HEK293 (cell line): ENCODE data around the gene MTRFR.
A peak's percentile ranks its signal among the peaks of the same experiment; 100 is the strongest.
"Not testable (repeated sequence)": the region's sequence is repeated elsewhere in the genome, so short reads cannot be mapped to it uniquely, and the experiment has no call there.

ENCODE experiments used
- CTCF ChIA-PET: fragments of 350-600 bp; formaldehyde crosslinking; extraction: SDS; loops from one replicate; lab custom pipeline; 2021; ENCODE audit warnings: antibody characterized with exemption; lab: Yijun Ruan, JAX
- POLR2A ChIA-PET: fragments of 300-600 bp; formaldehyde crosslinking; extraction: SDS; loops from one replicate; lab custom pipeline; 2020; ENCODE audit warnings: antibody characterized with exemption, inconsistent platforms; lab: Yijun Ruan, JAX
- H3K27ac ChIP-seq: fragments of 200-500 bp; sonication (Bioruptor generic); 2 replicates; pipeline ENCODE4 v1.5.1; 2014; ENCODE audit warnings: low read depth, low read length, control low read depth, inconsistent platforms; ENCODE audit errors: extremely low read depth
- H3K36me3 ChIP-seq, 2 experiments: fragments of 200-500 bp in 1 of 2; sonication (Bioruptor generic) in 1 of 2; 1 replicate in 1 of 2; 2 replicates in 1 of 2; pipeline ENCODE4 v1.5.1; 2014 to 2017; ENCODE audit warnings: inconsistent platforms in 2 of 2, low read length in 2 of 2; ENCODE audit not compliant: control insufficient read depth in 2 of 2, insufficient read depth in 1 of 2
- H3K4me1 ChIP-seq: fragments of 200-500 bp; sonication (Bioruptor generic); 2 replicates; pipeline ENCODE4 v1.5.1; 2014; ENCODE audit warnings: mild to moderate bottlenecking, low read length, inconsistent platforms; ENCODE audit not compliant: control insufficient read depth, insufficient read depth
- H3K4me3 ChIP-seq: 2 replicates; pipeline ENCODE4 v1.5.1; 2011; ENCODE audit warnings: low read depth, mild to moderate bottlenecking, control low read depth, low read length, moderate library complexity
- H3K9me3 ChIP-seq: fragments of 200-500 bp; sonication (Bioruptor generic); 2 replicates; pipeline ENCODE4 v1.5.1; 2014; ENCODE audit warnings: low read depth, low read length, inconsistent platforms; ENCODE audit not compliant: control insufficient read depth, insufficient read depth
- GLIS1 ChIP-seq: fragments of 450-650 bp; formaldehyde crosslinking; IDR thresholded peaks from 2 replicates; pipeline ENCODE4 v1.5.1; 2016; ENCODE audit warnings: missing biosample characterization, missing genetic modification characterization
- KLF7 ChIP-seq: fragments of 450-650 bp; formaldehyde crosslinking; IDR thresholded peaks from 2 replicates; pipeline ENCODE4 v1.5.1; 2016; ENCODE audit warnings: missing biosample characterization, missing genetic modification characterization, borderline replicate concordance
- MEIS1 ChIP-seq: sonication (generic); formaldehyde crosslinking; IDR thresholded peaks from 2 replicates; pipeline ENCODE4 v1.8.1; 2022; ENCODE audit warnings: missing genetic modification reagents, mild to moderate bottlenecking, borderline replicate concordance
- OSR2 ChIP-seq: fragments of 450-650 bp; formaldehyde crosslinking; IDR thresholded peaks from 2 replicates; pipeline ENCODE4 v1.5.1; 2016; ENCODE audit warnings: missing biosample characterization, missing genetic modification characterization
- PRDM6 ChIP-seq: fragments of 450-650 bp; formaldehyde crosslinking; IDR thresholded peaks from 2 replicates; pipeline ENCODE4 v1.5.1; 2017; ENCODE audit warnings: missing biosample characterization, missing genetic modification characterization
- ZNF19 ChIP-seq: fragments of 450-650 bp; formaldehyde crosslinking; IDR thresholded peaks from 2 replicates; pipeline ENCODE4; 2016; ENCODE audit warnings: missing biosample characterization, missing genetic modification characterization, low read depth
- ZNF221 ChIP-seq: fragments of 450-650 bp; formaldehyde crosslinking; IDR thresholded peaks from 2 replicates; pipeline ENCODE4 v1.5.1; 2017; ENCODE audit warnings: missing biosample characterization, missing genetic modification characterization, borderline replicate concordance
- ZNF302 ChIP-seq: fragments of 450-650 bp; formaldehyde crosslinking; IDR thresholded peaks from 2 replicates; pipeline ENCODE4 v1.5.1; 2016; ENCODE audit warnings: missing biosample characterization, missing genetic modification characterization, low read depth
- ZNF362 ChIP-seq: fragments of 450-650 bp; formaldehyde crosslinking; IDR thresholded peaks from 2 replicates; pipeline ENCODE4 v1.5.1; 2016; ENCODE audit warnings: missing biosample characterization, missing genetic modification characterization
- ZNF514 ChIP-seq: fragments of 450-650 bp; formaldehyde crosslinking; IDR thresholded peaks from 2 replicates; pipeline ENCODE4 v1.5.1; 2016; ENCODE audit warnings: missing biosample characterization, missing genetic modification characterization
- ZSCAN5A ChIP-seq: fragments of 450-650 bp; formaldehyde crosslinking; IDR thresholded peaks from 2 replicates; pipeline ENCODE4 v1.5.1; 2016; ENCODE audit warnings: missing biosample characterization, missing genetic modification characterization

Gene MTRFR

GRCh38 chr12:123206794-123207193 is 26.4 kb upstream of the MTRFR start:
- TF ChIP-seq ZNF362 (tag by site-specific recombination) (peak; percentile 47; the same call in 1 of the 2 replicates), GLIS1 (tag by site-specific recombination) (peak; percentile 79; the same call in 1 of the 2 replicates)
- H3K4me3 ChIP-seq, H3K9me3 ChIP-seq, H3K4me1 ChIP-seq, H3K27ac ChIP-seq: not testable (repeated sequence)
- H3K36me3 ChIP-seq: peaks cover 79 to 85% of the 10 kb centered on the region in 2 experiments
- POLR2A ChIA-PET: interaction anchor here (1.9 kb wide), 1 partner anchor 26 kb away, joined by 8 read pairs; the partner anchor contains the start of gene MPHOSPH9
- CTCF ChIA-PET: interaction anchor here (1.0 kb wide), 1 partner anchor 31 kb away, joined by 9 read pairs; no protein-coding TSS in a partner anchor

GRCh38 chr12:123207815-123208214 is 25.4 kb upstream of the MTRFR start:
- CTCF ChIA-PET, H3K27ac ChIP-seq, H3K9me3 ChIP-seq, H3K4me1 ChIP-seq, H3K4me3 ChIP-seq: not testable (repeated sequence)
- H3K36me3 ChIP-seq: peaks cover 79 to 82% of the 10 kb centered on the region in 2 experiments
- POLR2A ChIA-PET: interaction anchor here (0.8 to 1.1 kb wide), 2 partner anchors 16 to 25 kb away, joined by 3 to 4 read pairs; partner anchors contain the start of gene MPHOSPH9

- CTCF ChIA-PET: interaction anchor here (0.7 kb wide), 1 partner anchor 15 kb away, joined by 3 read pairs; no protein-coding TSS in a partner anchor
- Histone ChIP-seq H3K27ac (no peak overlapping the region), H3K4me1 (peaks cover 6% of the 10 kb centered on the region), H3K36me3 (peaks cover 59 to 75% of the 10 kb centered on the region in 2 experiments), H3K4me3 (no peak overlapping the region), H3K9me3 (no peaks in the 10 kb centered on the region)
- TF ChIP-seq PRDM6 (tag by site-specific recombination) (no peak), OSR2 (tag by site-specific recombination) (no peak), MEIS1 (no peak), ZNF19 (tag by site-specific recombination) (no peak), ZSCAN5A (tag by site-specific recombination) (no peak)
- POLR2A ChIA-PET: interaction anchor here (0.9 to 3.3 kb wide), 4 partner anchors 8 to 28 kb away, joined by 3 to 21 read pairs (median 6); partner anchors contain the start of genes MPHOSPH9 and MTRFR
Measured at GRCh38 chr12:123223241-123223668, 10.0 kb upstream of the MTRFR start.

- Histone ChIP-seq H3K4me3 (no peak overlapping the region), H3K4me1 (peaks cover 15% of the 10 kb centered on the region), H3K27ac (no peak overlapping the region), H3K9me3 (no peaks in the 10 kb centered on the region)
- TF ChIP-seq KLF7 (tag by site-specific recombination) (no peak), ZNF514 (tag by site-specific recombination) (no peak), ZNF221 (tag by site-specific recombination) (no peak), ZNF302 (tag by site-specific recombination) (no peak)
- TF ChIP-seq, all 188 proteins: peak for 0
- H3K36me3 ChIP-seq: peaks cover 47 to 60% of the 10 kb centered on the region in 2 experiments
- ChIA-PET CTCF (interaction anchor here (0.6 to 1.4 kb wide), 3 partner anchors 13 to 189 kb away, joined by 3 to 4 read pairs (median 4); no protein-coding TSS in a partner anchor), POLR2A (interaction anchor here (3.3 kb wide), 1 partner anchor 8 kb away, joined by 21 read pairs; the partner anchor contains the start of genes MPHOSPH9 and MTRFR)
Measured at GRCh38 chr12:123225443-123225842, 7.8 kb upstream of the MTRFR start.
